GM12865 (cell line): ENCODE measurements around the gene EPC1.

Experiments
- DNase-seq: peaks from one replicate; pipeline ENCODE4 v3.0.0; 2010; ENCODE audit warnings: low read depth
- H3K4me3 ChIP-seq: 2 replicates; pipeline ENCODE4 v1.5.1; 2011; ENCODE audit warnings: mild to moderate bottlenecking, low read depth, low read length, control low read depth
- CTCF ChIP-seq: IDR thresholded peaks from 2 replicates; pipeline ENCODE4 v1.5.1; 2011; ENCODE audit warnings: low read length, control low read depth, low read depth, inconsistent platforms; ENCODE audit not compliant: insufficient read depth; ENCODE audit errors: missing control alignments

Gene EPC1

GRCh38 chr10:32317795-32318357, 29.1 kb downstream of the EPC1 start:
- H3K4me3 ChIP-seq, result peak overlapping the region; percentile 50
- DNase-seq, result peak; percentile 92
- TF ChIP-seq CTCF, result no peak

- TF ChIP-seq CTCF, result no peak
- no peak for DNase-seq
- no peak overlapping the region for H3K4me3 ChIP-seq
Observed at GRCh38 chr10:32315424-32315823, 31.5 kb downstream of the EPC1 start.

- H3K4me3 ChIP-seq, result no peak overlapping the region
- no peak for TF ChIP-seq CTCF
- no peak for DNase-seq
Observed at GRCh38 chr10:32314588-32314987, 32.4 kb downstream of the EPC1 start.

GRCh38 chr10:32308027-32308603, 38.8 kb downstream of the EPC1 start:
- no peak overlapping the region for H3K4me3 ChIP-seq
- TF ChIP-seq CTCF, result no peak
- DNase-seq, result peak; percentile 65

- H3K4me3 ChIP-seq, result no peak overlapping the region
- no peak for DNase-seq
- no peak for TF ChIP-seq CTCF
Observed at GRCh38 chr10:32307609-32308008, 39.3 kb downstream of the EPC1 start.

GRCh38 chr10:32299354-32299980, 47.5 kb downstream of the EPC1 start:
- no peak for TF ChIP-seq CTCF
- H3K4me3 ChIP-seq, result no peak overlapping the region
- no peak for DNase-seq
